IPS-18a (cell line): ENCODE data around the gene CLIC6.
"Not testable (repeated sequence)": the region's sequence is repeated elsewhere in the genome, so short reads cannot be mapped to it uniquely, and the experiment has no call there.

Source experiments
- H3K27ac ChIP-seq: one replicate; pipeline ENCODE4 v1.5.1; 2013; ENCODE audit warnings: low read length
- H3K27me3 ChIP-seq: one replicate; pipeline ENCODE4 v1.6.1; 2013; ENCODE audit warnings: mild to moderate bottlenecking, low read length; ENCODE audit not compliant: control insufficient read depth, insufficient read depth
- H3K36me3 ChIP-seq: one replicate; pipeline ENCODE4 v1.6.1; 2013; ENCODE audit warnings: low read depth, low read length; ENCODE audit not compliant: control insufficient read depth
- H3K4me1 ChIP-seq: one replicate; pipeline ENCODE4 v1.6.1; 2013; ENCODE audit warnings: low read depth, low read length; ENCODE audit not compliant: control insufficient read depth
- H3K4me3 ChIP-seq: one replicate; pipeline ENCODE4 v1.5.1; 2013; ENCODE audit warnings: low read length
- H3K9ac ChIP-seq: one replicate; pipeline ENCODE4 v1.6.1; 2013; ENCODE audit warnings: mild to moderate bottlenecking, low read length, moderate library complexity
- H3K9me3 ChIP-seq: one replicate; pipeline ENCODE4 v1.6.1; 2013; ENCODE audit warnings: low read depth, low read length; ENCODE audit not compliant: control insufficient read depth

Gene CLIC6

GRCh38 chr21:34713621-34714020 lies 44.8 kb downstream of the CLIC6 start:
- H3K27ac ChIP-seq, result no peak overlapping the region
- no peaks in the 10 kb centered on the region for H3K4me1 ChIP-seq
- H3K36me3 ChIP-seq, result no peaks in the 10 kb centered on the region
- H3K4me3 ChIP-seq, result no peak overlapping the region
- no peak overlapping the region for H3K9ac ChIP-seq
- no peaks in the 10 kb centered on the region for H3K27me3 ChIP-seq
- H3K9me3 ChIP-seq, result no peaks in the 10 kb centered on the region

- Histone ChIP-seq H3K4me3 (no peak overlapping the region), H3K9me3 (no peaks in the 10 kb centered on the region), H3K36me3 (no peaks in the 10 kb centered on the region), H3K27me3 (no peaks in the 10 kb centered on the region), H3K27ac (no peak overlapping the region), H3K4me1 (no peaks in the 10 kb centered on the region), H3K9ac (no peak overlapping the region)
Measured at GRCh38 chr21:34715518-34715917, 46.7 kb downstream of the CLIC6 start.

- no peaks in the 10 kb centered on the region for H3K4me1 ChIP-seq
- no peaks in the 10 kb centered on the region for H3K36me3 ChIP-seq
- no peak overlapping the region for H3K9ac ChIP-seq
- H3K4me3 ChIP-seq, result no peak overlapping the region
- no peaks in the 10 kb centered on the region for H3K9me3 ChIP-seq
- no peaks in the 10 kb centered on the region for H3K27me3 ChIP-seq
- H3K27ac ChIP-seq, result no peak overlapping the region
Measured at GRCh38 chr21:34715985-34716596, 47.3 kb downstream of the CLIC6 start.

- not testable (repeated sequence) for H3K9me3 ChIP-seq, H3K36me3 ChIP-seq, H3K4me1 ChIP-seq, H3K27me3 ChIP-seq, H3K4me3 ChIP-seq, H3K27ac ChIP-seq, H3K9ac ChIP-seq
Measured at GRCh38 chr21:34718529-34718928, 49.7 kb downstream of the CLIC6 start.

GRCh38 chr21:34722684-34723300 lies 54.0 kb downstream of the CLIC6 start:
- no peak overlapping the region for H3K4me3 ChIP-seq
- H3K9ac ChIP-seq, result no peak overlapping the region
- H3K27me3 ChIP-seq, result no peaks in the 10 kb centered on the region
- no peak overlapping the region for H3K27ac ChIP-seq
- no peaks in the 10 kb centered on the region for H3K4me1 ChIP-seq
- H3K9me3 ChIP-seq, result no peaks in the 10 kb centered on the region
- H3K36me3 ChIP-seq, result no peaks in the 10 kb centered on the region

GRCh38 chr21:34724131-34724856 lies 55.5 kb downstream of the CLIC6 start:
- H3K27me3 ChIP-seq, result no peaks in the 10 kb centered on the region
- no peaks in the 10 kb centered on the region for H3K9me3 ChIP-seq
- H3K4me1 ChIP-seq, result no peaks in the 10 kb centered on the region
- no peak overlapping the region for H3K4me3 ChIP-seq
- H3K9ac ChIP-seq, result no peak overlapping the region
- no peaks in the 10 kb centered on the region for H3K36me3 ChIP-seq
- no peak overlapping the region for H3K27ac ChIP-seq

GRCh38 chr21:34724857-34725195 lies 56.0 kb downstream of the CLIC6 start:
- Histone ChIP-seq H3K36me3 (no peaks in the 10 kb centered on the region), H3K27ac (no peak overlapping the region), H3K27me3 (no peaks in the 10 kb centered on the region), H3K9ac (no peak overlapping the region), H3K9me3 (no peaks in the 10 kb centered on the region), H3K4me3 (no peak overlapping the region), H3K4me1 (no peaks in the 10 kb centered on the region)

- Histone ChIP-seq H3K27ac (no peak overlapping the region), H3K9me3 (no peaks in the 10 kb centered on the region), H3K36me3 (no peaks in the 10 kb centered on the region), H3K4me3 (no peak overlapping the region), H3K4me1 (no peaks in the 10 kb centered on the region), H3K27me3 (no peaks in the 10 kb centered on the region), H3K9ac (no peak overlapping the region)
Measured at GRCh38 chr21:34726627-34727337, 58.0 kb downstream of the CLIC6 start.

- Histone ChIP-seq H3K27me3 (no peaks in the 10 kb centered on the region), H3K36me3 (no peaks in the 10 kb centered on the region), H3K9me3 (no peaks in the 10 kb centered on the region), H3K4me3 (no peak overlapping the region), H3K9ac (no peak overlapping the region), H3K27ac (no peak overlapping the region), H3K4me1 (no peaks in the 10 kb centered on the region)
Measured at GRCh38 chr21:34728479-34728878, 59.7 kb downstream of the CLIC6 start.

- H3K4me3 ChIP-seq, result no peak overlapping the region
- no peak overlapping the region for H3K9ac ChIP-seq
- H3K36me3 ChIP-seq, result no peaks in the 10 kb centered on the region
- no peak overlapping the region for H3K27ac ChIP-seq
- H3K9me3 ChIP-seq, result no peaks in the 10 kb centered on the region
- no peaks in the 10 kb centered on the region for H3K27me3 ChIP-seq
- H3K4me1 ChIP-seq, result no peaks in the 10 kb centered on the region
Measured at GRCh38 chr21:34730194-34730593, 61.4 kb downstream of the CLIC6 start.

- Histone ChIP-seq H3K4me3 (no peak overlapping the region), H3K27me3 (no peaks in the 10 kb centered on the region), H3K27ac (no peak overlapping the region), H3K9ac (no peak overlapping the region), H3K9me3 (no peaks in the 10 kb centered on the region), H3K4me1 (no peaks in the 10 kb centered on the region), H3K36me3 (no peaks in the 10 kb centered on the region)
Measured at GRCh38 chr21:34730756-34731445, 62.1 kb downstream of the CLIC6 start.
